Measurements from ENCODE around the gene ERN1. TPM values are rescaled to one million over a fixed set of nuclear protein-coding genes. Genes with fewer than 3 reads are reported as not detected.

The ERN1 gene
- polyA plus RNA-seq, 1 experiment: 8.6 TPM

GRCh38 chr17:63989622-63990345 lies 140.2 kb downstream of the ERN1 start:
- DNase-seq (ENCODE audit: low read depth): no peak
- CTCF ChIA-PET: interaction anchor here (0.6 to 3.8 kb wide), 14 partner anchors 8 to 435 kb away, joined by 3 to 53 read pairs (median 4); partner anchors contain the start of genes CD79B, CSHL1 and GH1
- POLR2A ChIA-PET: no interaction called here
- peaks cover 12% of the 10 kb centered on the region for H3K27me3 ChIP-seq (ENCODE audit: control insufficient read depth, insufficient read depth, low read length)
- no peak overlapping the region for H3K4me3 ChIP-seq (ENCODE audit: low read depth, low read length)
- no peak for TF ChIP-seq CTCF (IDR thresholded peaks at IDR 0.05; ENCODE audit: insufficient read depth, low read depth, low read length)
- no peaks in the 10 kb centered on the region for H3K36me3 ChIP-seq (ENCODE audit: control insufficient read depth, insufficient read depth, low read length)

Small RNA genes lying within 50 kb of the gene (small RNA-seq; reads per million reads assigned to genes)
- gene SNORD104 (ENCODE audit: insufficient read length, low read depth, low replicate concordance): 439 reads per million, percentile 95 among the genes with 10 or more reads in this experiment

Other genes starting within 250 kb of the ERN1 start
- not detected in 2 replicates for gene GH2, start 248.2 kb downstream of the ERN1 start, polyA plus RNA-seq (2011; rRNA removed)
- gene CSH1, start 233.6 kb downstream of the ERN1 start, polyA plus RNA-seq (2011; rRNA removed): not detected in 2 replicates
- not detected in 2 replicates for gene CSHL1, start 218.9 kb downstream of the ERN1 start, polyA plus RNA-seq (2011; rRNA removed)
- gene GH1, start 211.3 kb downstream of the ERN1 start, polyA plus RNA-seq (2011; rRNA removed): not detected in 2 replicates
- 0.36 and 0.58 TPM in 2 replicates for gene CD79B, start 197.8 kb downstream of the ERN1 start, polyA plus RNA-seq (2011; rRNA removed)
- gene SCN4A, start 157.2 kb downstream of the ERN1 start, polyA plus RNA-seq (2011; rRNA removed): 0.06 TPM in 1 of 2 replicates, not detected in the other
- gene PRR29, start 131.8 kb downstream of the ERN1 start, polyA plus RNA-seq (2011; rRNA removed): 0.10 and 0.21 TPM in 2 replicates
- 0.91 and 1.6 TPM in 2 replicates for gene ICAM2, start 109.5 kb downstream of the ERN1 start, polyA plus RNA-seq (2011; rRNA removed)
- 35.0 and 39.9 TPM in 2 replicates for gene TEX2, start 133.1 kb upstream of the ERN1 start, polyA plus RNA-seq (2011; rRNA removed)